ENCODE measurements around the gene NPPB. TPM values are rescaled to one million over a fixed set of nuclear protein-coding genes. Genes with fewer than 3 reads are reported as not detected.

NPPB gene
- total RNA-seq, 3 donors from 2014 or later, result not detected

DNA sequence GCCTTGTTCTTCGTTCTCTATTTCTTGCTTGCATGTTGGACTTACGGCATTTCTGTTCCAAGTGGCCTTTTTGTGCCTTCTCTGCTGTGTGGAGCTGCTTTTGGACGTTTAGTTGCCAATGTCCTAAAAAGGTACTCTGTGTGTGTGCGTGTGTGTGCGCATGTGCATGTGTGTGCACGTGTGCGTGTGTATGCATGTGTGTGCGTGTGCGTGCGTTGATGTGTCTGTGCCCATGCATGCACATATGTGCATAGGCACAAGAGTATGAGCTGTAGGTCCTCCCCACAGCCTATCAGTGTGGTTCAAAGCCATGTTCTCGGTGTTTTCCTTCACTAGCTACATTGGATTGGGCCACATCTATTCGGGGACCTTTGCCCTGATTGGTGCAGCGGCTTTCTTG lies 24.8 kb downstream of the NPPB start:
- H3K4me3 ChIP-seq, result no peak overlapping the region
- H3K9me3 ChIP-seq, result no peaks in the 10 kb centered on the region
- TF ChIP-seq POLR2A (IDR thresholded peaks at IDR 0.05) (no peak), POLR2AphosphoS5 (IDR thresholded peaks at IDR 0.05) (no peak)
- TF ChIP-seq, protein P1, sequence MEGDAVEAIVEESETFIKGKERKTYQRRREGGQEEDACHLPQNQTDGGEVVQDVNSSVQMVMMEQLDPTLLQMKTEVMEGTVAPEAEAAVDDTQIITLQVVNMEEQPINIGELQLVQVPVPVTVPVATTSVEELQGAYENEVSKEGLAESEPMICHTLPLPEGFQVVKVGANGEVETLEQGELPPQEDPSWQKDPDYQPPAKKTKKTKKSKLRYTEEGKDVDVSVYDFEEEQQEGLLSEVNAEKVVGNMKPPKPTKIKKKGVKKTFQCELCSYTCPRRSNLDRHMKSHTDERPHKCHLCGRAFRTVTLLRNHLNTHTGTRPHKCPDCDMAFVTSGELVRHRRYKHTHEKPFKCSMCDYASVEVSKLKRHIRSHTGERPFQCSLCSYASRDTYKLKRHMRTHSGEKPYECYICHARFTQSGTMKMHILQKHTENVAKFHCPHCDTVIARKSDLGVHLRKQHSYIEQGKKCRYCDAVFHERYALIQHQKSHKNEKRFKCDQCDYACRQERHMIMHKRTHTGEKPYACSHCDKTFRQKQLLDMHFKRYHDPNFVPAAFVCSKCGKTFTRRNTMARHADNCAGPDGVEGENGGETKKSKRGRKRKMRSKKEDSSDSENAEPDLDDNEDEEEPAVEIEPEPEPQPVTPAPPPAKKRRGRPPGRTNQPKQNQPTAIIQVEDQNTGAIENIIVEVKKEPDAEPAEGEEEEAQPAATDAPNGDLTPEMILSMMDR (IDR thresholded peaks at IDR 0.05), result no peak
- intact Hi-C loops (cut with DNase I; ENCODE audit: low total_unique reads), result no loop called here
- H3K27ac ChIP-seq, result no peak overlapping the region
- no peaks in the 10 kb centered on the region for H3K4me1 ChIP-seq
- H3K36me3 ChIP-seq, result peaks cover 3% of the 10 kb centered on the region
- H3K27me3 ChIP-seq, result no peaks in the 10 kb centered on the region
- no peak for DNase-seq (ENCODE audit: low spot score in 2 of 2)

DNA sequence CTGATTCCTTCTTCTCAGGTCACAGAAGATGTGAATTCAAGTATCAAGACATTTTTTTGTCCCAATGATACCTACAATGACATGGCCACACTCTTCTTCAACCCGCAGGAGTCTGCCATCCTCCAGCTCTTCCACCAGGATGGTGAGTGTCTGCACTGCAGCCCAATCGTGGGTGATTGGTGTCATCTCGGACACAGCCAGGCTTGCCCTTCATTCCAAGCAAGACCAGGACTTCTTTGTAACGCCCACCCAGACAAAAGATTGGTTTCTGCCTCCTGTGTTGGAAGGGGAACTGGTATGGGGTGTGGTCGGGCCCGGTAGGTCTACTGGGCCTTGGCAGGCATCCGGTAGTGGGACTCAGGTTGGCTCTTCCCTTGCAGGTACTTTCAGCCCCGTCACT lies 25.2 kb downstream of the NPPB start:
- intact Hi-C loops (cut with DNase I; ENCODE audit: low total_unique reads), result no loop called here
- Histone ChIP-seq H3K4me1 (no peaks in the 10 kb centered on the region), H3K9me3 (no peaks in the 10 kb centered on the region), H3K36me3 (peaks cover 3% of the 10 kb centered on the region), H3K27me3 (no peaks in the 10 kb centered on the region), H3K4me3 (no peak overlapping the region), H3K27ac (no peak overlapping the region)
- DNase-seq (ENCODE audit: low spot score in 2 of 2), result no peak
- TF ChIP-seq POLR2AphosphoS5 (IDR thresholded peaks at IDR 0.05) (no peak), POLR2A (IDR thresholded peaks at IDR 0.05) (no peak)
- TF ChIP-seq, protein P1 (IDR thresholded peaks at IDR 0.05), result no peak

DNA sequence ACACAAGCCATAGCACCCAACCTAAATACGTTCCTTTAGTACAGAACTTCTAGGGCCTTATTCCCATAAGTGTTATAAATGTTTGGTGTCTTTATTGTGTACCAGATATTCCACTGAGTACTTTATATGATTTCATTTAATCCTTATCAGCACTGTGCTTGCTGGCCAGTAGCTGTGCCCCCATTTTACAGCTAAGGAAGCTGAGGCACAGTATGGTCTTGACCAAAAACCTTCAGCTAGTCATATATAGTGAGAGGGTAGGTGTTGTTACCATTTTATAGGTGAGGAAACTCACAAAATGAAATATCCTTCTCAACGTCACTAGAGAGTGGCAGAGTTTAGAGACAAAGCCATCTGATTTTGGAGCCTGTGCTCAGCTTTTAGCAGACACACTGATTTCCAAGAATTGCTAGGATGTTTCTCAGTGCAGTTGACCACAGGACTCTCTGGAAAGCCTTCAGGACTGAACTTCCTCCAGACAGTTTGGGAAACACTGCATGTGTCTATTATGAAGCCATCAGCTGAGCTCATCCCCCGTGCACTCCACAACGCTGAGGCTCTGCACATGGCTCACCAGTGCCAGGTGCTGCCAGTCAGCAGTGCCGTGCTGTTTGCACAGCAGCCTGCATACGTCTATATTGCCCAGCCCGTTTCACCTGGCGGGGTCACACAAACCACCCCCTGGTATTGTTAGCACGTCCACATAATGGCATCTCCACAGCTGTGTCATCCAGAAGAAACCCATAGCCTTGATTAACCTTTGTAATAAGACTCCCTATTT lies 26.6 kb downstream of the NPPB start:
- H3K27me3 ChIP-seq, result no peaks in the 10 kb centered on the region
- intact Hi-C loops (cut with DNase I; ENCODE audit: low total_unique reads), result no loop called here

DNA sequence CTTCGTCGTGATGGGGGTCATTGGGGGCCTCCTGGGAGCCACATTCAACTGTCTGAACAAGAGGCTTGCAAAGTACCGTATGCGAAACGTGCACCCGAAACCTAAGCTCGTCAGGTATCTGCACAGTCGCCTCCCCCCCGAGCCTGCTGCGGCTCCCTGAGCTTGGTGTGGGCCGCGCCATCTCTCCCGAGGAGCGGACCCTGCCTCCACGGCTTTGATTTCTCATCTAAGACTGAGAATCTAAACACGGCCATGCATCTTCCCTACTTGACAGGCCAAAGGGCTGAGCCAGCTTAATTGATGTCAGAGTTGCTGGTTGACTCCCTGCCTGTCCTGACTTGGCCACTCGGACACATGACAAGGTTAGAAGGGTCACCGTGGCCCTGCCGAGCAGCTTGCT lies 30.2 kb downstream of the NPPB start:
- H3K36me3 ChIP-seq, result peaks cover 3% of the 10 kb centered on the region
- H3K9me3 ChIP-seq, result no peaks in the 10 kb centered on the region

More for the DNA sequence above, 26.6 kb downstream of the NPPB start:
- H3K27ac ChIP-seq, result no peak overlapping the region
- no peak overlapping the region for H3K4me3 ChIP-seq
- no peak for DNase-seq (ENCODE audit: low spot score in 2 of 2)
- H3K9me3 ChIP-seq, result no peaks in the 10 kb centered on the region
- peaks cover 3% of the 10 kb centered on the region for H3K36me3 ChIP-seq
- no peaks in the 10 kb centered on the region for H3K4me1 ChIP-seq
- TF ChIP-seq POLR2AphosphoS5 (IDR thresholded peaks at IDR 0.05), result no peak
- TF ChIP-seq, protein P1 (IDR thresholded peaks at IDR 0.05), result no peak
- TF ChIP-seq POLR2A (IDR thresholded peaks at IDR 0.05), result no peak

DNA sequence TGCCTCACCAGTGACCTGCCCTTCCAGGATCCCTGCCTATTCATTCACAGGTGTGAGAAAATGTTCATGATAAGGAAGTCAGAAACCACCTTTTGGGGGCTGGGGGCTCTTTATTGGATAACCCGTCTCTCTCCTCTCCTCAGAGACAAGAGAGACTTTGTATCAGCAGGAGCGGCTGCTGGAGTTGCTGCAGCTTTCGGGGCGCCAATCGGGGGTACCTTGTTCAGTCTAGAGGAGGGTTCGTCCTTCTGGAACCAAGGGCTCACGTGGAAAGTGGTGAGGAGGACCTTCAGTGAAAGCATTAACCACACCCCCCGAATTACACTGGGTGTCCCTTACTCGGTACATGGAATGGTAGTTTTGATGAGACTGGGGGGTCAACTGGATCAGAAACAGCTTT lies 31.8 kb downstream of the NPPB start:
- Histone ChIP-seq H3K9me3 (no peaks in the 10 kb centered on the region), H3K27ac (no peak overlapping the region), H3K36me3 (peaks cover 3% of the 10 kb centered on the region), H3K4me3 (no peak overlapping the region), H3K4me1 (no peaks in the 10 kb centered on the region), H3K27me3 (no peaks in the 10 kb centered on the region)
- DNase-seq (ENCODE audit: low spot score in 2 of 2), result no peak
- intact Hi-C loops (cut with DNase I; ENCODE audit: low total_unique reads), result no loop called here
- TF ChIP-seq, protein P1 (IDR thresholded peaks at IDR 0.05), result no peak
- TF ChIP-seq POLR2AphosphoS5 (IDR thresholded peaks at IDR 0.05), result no peak
- no peak for TF ChIP-seq POLR2A (IDR thresholded peaks at IDR 0.05)

More for the DNA sequence above, 30.2 kb downstream of the NPPB start:
- H3K4me3 ChIP-seq, result no peak overlapping the region
- no peak for DNase-seq (ENCODE audit: low spot score in 2 of 2)
- TF ChIP-seq, protein P1 (IDR thresholded peaks at IDR 0.05), result no peak
- TF ChIP-seq POLR2A (IDR thresholded peaks at IDR 0.05) (no peak), POLR2AphosphoS5 (IDR thresholded peaks at IDR 0.05) (no peak)
- H3K27me3 ChIP-seq, result no peaks in the 10 kb centered on the region
- H3K4me1 ChIP-seq, result no peaks in the 10 kb centered on the region
- no peak overlapping the region for H3K27ac ChIP-seq
- intact Hi-C loops (cut with DNase I; ENCODE audit: low total_unique reads), result no loop called here

All from breast epithelium (tissue), 4 donors.